GM19240 (cell line): ENCODE data around the gene OR9A2.

Experiments used
- DNase-seq: peaks from one replicate; pipeline ENCODE4 v3.0.0; 2011; ENCODE audit warnings: low spot score; ENCODE audit not compliant: insufficient read length

OR9A2 gene

GRCh38 chr7:143027032-143027431 is at the start of gene OR9A2:
Gene OR9A2, minus strand, starts transcription at chr7:143027132. Its CDS starts 0 bp downstream, at chr7:143027132.
- no peak for DNase-seq

GRCh38 chr7:143074141-143074540 is 47.2 kb upstream of the OR9A2 start:
- no peak for DNase-seq

GRCh38 chr7:143073556-143073955 is 46.6 kb upstream of the OR9A2 start:
- DNase-seq, result no peak

GRCh38 chr7:143069912-143070500 is 43.1 kb upstream of the OR9A2 start:
- DNase-seq, result no peak

GRCh38 chr7:143068446-143068845 is 41.5 kb upstream of the OR9A2 start:
- no peak for DNase-seq

- DNase-seq, result no peak
Observed at GRCh38 chr7:143063741-143064140, 36.8 kb upstream of the OR9A2 start.

GRCh38 chr7:143055754-143056153 is 28.8 kb upstream of the OR9A2 start:
- no peak for DNase-seq

- DNase-seq, result no peak
Observed at GRCh38 chr7:143054621-143055020, 27.7 kb upstream of the OR9A2 start.

GRCh38 chr7:143052041-143052440 is 25.1 kb upstream of the OR9A2 start, which contains the start of gene OR6V1:
Gene OR6V1, plus strand, starts transcription at chr7:143052341. Its CDS starts 0 bp downstream, at chr7:143052341.
- no peak for DNase-seq

- DNase-seq, result no peak
Observed at GRCh38 chr7:143050931-143051330, 24.0 kb upstream of the OR9A2 start.

GRCh38 chr7:143049362-143049761 is 22.4 kb upstream of the OR9A2 start:
- DNase-seq, result no peak

GRCh38 chr7:143048827-143049226 is 21.9 kb upstream of the OR9A2 start:
- no peak for DNase-seq

GRCh38 chr7:143047326-143047725 is 20.4 kb upstream of the OR9A2 start:
- no peak for DNase-seq

- DNase-seq, result no peak
Observed at GRCh38 chr7:143046426-143046851, 19.5 kb upstream of the OR9A2 start.

- no peak for DNase-seq
Observed at GRCh38 chr7:143043391-143043790, 16.5 kb upstream of the OR9A2 start.

GRCh38 chr7:143042790-143043271 is 15.9 kb upstream of the OR9A2 start:
- DNase-seq, result no peak

- DNase-seq, result no peak
Observed at GRCh38 chr7:143042159-143042789, 15.3 kb upstream of the OR9A2 start.

GRCh38 chr7:143041346-143041745 is 14.4 kb upstream of the OR9A2 start:
- no peak for DNase-seq

- DNase-seq, result no peak
Observed at GRCh38 chr7:143040209-143040715, 13.3 kb upstream of the OR9A2 start.

- no peak for DNase-seq
Observed at GRCh38 chr7:143038635-143039034, 11.7 kb upstream of the OR9A2 start.

- no peak for DNase-seq
Observed at GRCh38 chr7:143027683-143028082, 751 bp upstream of the OR9A2 start.

- DNase-seq, result no peak
Observed at GRCh38 chr7:143025371-143025770, 1.6 kb downstream of the OR9A2 start.

- no peak for DNase-seq
Observed at GRCh38 chr7:143023047-143023446, 3.9 kb downstream of the OR9A2 start.
